HG03439 (cell line): Measurements from ENCODE around the gene SPC24.
A peak's percentile ranks its signal among the peaks of the same experiment; 100 is the strongest.

Experiments
- ATAC-seq: cut with Tn5 transposase; IDR thresholded peaks from one replicate; pipeline ENCODE4 v1.9.1; 2021; ENCODE audit warnings: mild to moderate bottlenecking, moderate library complexity; ENCODE audit not compliant: unreplicated experiment

SPC24 gene, protein sequence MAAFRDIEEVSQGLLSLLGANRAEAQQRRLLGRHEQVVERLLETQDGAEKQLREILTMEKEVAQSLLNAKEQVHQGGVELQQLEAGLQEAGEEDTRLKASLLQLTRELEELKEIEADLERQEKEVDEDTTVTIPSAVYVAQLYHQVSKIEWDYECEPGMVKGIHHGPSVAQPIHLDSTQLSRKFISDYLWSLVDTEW

DNA sequence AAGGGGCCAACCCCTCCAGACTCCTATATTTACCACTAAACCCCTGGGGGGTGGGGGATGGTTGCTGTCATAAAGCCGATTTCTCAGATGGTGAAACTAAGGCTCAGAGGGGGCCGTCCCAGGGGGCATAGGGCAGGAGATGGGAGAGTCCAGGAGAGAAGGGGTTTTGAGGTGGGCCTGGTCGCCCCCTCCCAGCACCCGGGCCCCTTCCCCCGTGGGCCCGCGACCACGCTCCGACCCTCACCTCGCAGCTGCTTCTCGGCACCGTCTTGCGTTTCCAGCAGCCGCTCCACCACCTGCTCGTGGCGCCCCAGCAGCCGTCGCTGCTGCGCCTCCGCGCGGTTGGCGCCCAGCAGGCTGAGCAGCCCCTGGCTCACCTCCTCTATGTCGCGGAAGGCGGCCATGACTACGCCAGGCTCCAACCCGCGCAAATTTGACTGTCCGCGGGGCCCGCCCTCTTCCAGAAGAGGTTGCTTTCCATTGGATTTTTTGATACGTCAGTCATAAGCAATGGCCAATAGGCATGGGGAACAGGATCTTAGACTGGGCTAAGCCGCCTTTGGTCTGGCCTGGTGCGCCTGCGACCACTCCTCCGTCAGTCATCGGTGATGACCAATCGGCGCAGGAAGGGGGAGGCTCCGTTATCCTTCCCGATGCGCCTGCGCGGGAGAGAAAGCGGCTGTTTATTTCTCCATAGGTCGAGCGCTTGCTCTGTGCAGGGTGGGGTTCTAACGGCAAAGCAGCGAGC, at the start of gene SPC24:
Gene SPC24, minus strand, starts transcription at position 410 of the 748 bp plus-strand sequence. Its CDS starts 6 bp downstream, at position 404.
- ATAC-seq, result peak; percentile 97

GRCh38 chr19:11204943-11205349, 49.4 kb upstream of the SPC24 start:
- no peak for ATAC-seq

- ATAC-seq, result no peak
These were observed 48.6 kb upstream of the SPC24 start for GRCh38 chr19:11204076-11204602.

DNA sequence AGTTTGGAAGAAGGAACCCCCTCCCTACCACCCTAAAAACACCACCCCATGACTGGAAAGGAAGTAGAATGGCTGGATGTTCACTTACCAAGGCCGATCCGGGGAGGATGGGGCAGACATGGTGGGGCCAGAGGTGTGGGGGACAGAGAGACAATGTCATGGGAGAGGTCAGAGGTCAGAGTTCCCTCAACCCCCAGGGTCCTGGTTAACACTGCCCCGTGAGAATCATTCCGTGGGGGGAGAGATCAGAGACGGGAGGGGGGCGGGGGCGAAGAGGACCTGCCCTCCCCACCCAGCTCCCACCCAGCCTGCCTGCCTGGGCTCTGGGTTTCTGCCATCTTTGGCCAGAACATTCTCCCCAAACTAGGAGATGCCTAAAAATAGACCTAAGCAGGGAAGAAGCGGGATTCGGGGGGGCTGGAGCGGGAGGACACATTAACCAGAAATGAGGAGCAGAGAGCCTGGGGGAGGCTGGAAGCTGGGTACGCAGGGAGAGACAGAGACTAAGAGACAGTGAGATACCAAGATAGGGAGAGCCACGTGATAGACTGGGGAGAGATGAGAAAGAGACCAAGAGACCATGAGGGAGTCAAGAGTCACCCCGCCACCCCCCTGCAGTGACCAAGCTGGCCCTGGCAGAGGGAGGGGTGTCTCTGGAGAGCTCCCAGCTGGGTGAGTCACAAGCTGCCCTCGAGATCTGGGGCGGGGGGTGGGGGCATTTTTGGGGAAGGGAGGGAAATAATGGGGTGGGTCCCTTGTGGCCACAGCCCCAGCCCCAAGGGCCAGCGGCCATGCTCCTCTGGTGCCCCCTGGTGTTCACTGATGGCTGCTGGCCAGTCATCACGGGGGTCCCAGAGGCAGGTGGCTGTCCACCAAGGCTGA, 47.9 kb upstream of the SPC24 start:
- ATAC-seq, result no peak

GRCh38 chr19:11202488-11203193, 47.1 kb upstream of the SPC24 start:
- ATAC-seq, result no peak

GRCh38 chr19:11201791-11202190, 46.2 kb upstream of the SPC24 start:
- no peak for ATAC-seq

DNA sequence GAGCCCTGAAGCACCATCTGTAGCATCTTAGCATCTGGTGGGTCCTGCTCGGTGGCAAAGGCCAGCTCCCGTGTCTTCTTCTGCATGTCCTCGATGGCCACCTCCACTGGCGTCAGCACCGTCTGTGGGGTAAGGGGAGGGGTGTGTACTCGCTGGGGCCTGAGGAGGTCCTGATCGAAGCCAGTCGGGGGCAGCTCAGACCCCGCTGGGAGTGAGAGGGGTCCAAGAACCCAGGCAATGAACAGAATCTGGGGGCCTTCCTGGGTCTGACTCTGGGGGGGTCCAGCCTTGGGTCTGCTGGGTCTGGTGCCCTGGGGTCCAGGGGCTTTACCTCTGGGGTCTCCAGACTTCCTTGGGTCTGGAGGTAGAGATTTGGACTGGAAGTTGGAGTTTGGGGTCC, 45.3 kb upstream of the SPC24 start:
- ATAC-seq, result no peak

DNA sequence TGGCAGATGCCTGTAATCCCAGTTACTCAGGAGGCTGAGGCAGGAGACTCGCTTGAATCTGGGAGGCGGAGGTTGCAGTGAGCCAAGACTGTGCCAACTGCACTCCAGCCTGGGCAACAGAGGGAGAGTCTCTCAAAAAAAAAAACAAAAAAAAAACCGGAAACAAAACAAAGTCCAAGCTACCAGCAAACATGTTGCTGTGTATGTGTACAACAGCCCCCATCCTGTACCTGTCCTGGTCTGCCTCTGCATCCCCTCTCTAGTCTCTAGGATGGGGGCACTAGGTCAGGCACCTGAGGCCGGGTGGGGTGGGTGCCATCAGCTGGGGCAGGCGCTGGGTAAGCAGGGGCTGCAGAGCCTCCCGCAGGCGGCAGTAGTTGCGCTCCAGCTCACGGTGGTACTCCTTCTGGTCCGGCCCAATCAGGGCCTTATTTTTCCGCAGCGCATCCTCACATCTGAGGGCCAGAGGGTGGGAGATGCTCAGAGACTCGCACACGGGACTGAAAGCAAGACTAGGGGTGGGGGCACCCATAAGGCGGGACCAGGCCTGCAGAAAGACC, 44.5 kb upstream of the SPC24 start:
- ATAC-seq, result no peak

DNA sequence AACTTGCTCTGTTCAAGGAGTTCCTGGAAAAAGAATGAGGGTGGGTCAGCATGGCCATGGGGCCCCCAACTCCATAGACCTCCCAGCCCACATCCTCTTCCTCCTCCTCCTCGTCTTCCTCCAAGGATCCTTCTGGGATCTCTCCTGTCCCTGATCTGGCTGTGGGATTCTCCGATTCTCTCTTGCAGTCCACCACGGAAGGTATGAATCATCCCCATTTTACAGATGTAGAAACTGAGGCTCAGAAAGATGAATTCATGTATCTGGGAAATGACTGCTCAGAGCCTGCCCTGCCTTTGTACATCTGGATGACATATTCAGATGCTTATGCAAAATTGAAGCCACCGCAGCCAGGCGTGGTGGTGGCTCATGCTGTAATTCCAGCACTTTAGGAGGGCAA, 43.9 kb upstream of the SPC24 start:
- no peak for ATAC-seq

GRCh38 chr19:11198769-11199424, 43.3 kb upstream of the SPC24 start:
- no peak for ATAC-seq

- no peak for ATAC-seq
These were observed 42.6 kb upstream of the SPC24 start for GRCh38 chr19:11198175-11198534.

DNA sequence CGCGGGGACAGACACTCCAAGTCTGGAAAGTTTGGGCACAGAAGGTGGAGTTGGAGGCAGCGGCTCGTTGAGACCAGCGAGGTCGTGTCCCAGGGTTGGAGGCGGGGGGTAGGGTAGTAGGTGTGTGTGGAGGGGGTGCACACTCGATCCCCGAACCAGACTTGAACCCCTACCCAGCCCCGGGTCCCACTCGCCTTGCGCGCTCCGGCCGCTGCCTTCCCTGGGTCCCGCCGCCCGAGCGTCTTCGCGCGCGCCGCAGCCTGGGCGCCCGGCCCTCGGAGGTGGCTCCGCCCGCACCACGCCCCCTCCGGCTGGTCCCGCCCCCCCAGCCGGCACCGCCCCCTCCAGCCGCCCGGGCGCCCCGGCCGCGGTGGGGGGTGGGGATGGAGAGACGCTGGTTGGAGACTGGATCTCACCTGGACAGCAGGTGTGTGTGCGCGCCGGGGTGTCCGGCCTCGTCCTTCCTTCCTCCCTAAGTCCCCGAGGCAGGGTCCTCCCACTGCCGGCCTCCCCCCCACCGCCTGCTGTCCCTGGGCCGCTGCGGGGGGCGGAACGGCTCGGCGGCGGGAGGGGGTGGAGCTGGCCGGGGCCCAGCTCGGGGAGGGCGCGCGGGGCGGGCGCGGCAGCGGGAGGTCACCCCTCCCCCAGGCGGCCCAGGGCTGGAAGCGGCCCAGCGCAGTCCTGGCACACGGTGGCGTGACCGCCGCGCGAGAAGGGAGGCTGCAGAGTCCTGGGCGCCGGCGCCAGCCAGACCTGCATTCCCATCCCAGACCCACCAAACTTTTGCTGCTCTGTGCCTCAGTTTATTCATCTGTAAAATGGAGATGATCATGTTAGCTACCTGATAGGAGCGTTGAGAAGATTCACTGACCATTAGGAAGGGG, 42.0 kb upstream of the SPC24 start, which contains the start of gene KANK2:
Gene KANK2, minus strand, starts transcription at position 255 of the 884 bp plus-strand sequence. CDS start 3,034 bp downstream, outside the sequence.
- peak; percentile 73 for ATAC-seq

DNA sequence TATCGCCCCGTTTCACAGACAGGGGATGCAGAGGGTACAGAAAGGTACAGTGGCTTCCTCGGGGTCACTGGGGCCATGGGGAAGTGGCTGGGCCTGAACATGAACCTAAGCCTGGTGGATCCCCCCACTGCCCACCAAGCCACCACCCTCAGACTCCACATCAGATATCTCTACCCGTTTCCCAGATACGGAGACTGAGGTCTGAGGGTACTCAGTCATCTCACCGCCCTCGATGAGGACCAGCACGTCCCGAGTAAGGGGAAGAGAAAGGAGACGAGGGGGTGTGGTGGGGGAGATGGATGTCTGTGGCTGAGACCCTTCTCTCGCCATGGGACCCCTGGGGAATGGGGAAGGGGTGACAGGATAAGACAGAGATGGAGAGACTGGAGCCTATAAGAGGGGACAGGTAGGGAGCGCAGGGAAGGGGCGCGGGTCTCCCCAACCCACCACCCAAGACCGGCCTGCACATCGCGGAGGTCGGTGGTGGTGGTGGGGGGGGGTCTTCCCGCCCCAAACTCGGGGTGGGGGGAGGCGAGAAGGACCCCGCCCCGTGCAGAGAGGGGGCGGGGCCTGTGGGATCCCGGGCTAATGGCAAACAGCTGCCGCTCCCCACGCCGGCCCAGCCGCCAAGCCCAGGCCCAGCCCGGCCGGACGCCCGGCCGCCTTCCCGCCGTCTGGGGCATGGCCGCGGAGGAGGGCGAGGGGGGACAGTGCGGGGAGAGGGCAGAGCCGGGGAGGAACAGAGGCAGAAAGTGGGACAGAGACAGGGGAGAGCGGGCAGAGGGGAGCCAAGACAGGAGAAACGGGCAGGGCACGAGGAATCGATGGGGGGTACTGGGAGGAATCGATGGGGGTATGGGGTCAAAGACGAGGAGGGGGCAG, 41.1 kb upstream of the SPC24 start:
- ATAC-seq, result no peak

DNA sequence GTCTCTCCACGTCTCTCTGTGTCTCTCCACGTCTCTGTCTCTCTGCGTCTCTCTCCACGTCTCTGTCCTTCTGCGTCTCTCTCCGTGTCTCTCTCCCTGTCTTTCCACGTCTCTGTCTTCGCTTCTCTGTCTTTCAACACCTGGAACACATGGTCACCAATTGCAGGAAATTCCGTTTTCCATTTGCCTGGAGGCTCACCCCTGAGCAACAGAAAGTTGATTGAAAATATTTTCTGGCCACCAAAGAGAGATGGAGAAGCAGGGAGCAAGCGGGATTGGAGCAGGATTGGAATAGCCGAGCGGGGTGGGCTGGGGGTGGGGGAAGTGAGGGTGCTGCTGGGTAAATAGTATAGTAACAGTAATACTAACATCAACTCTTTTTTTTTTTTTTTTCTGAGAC, 40.1 kb upstream of the SPC24 start:
- ATAC-seq, result no peak

GRCh38 chr19:11194656-11195558, 39.3 kb upstream of the SPC24 start:
- no peak for ATAC-seq

- no peak for ATAC-seq
These were observed 38.6 kb upstream of the SPC24 start for GRCh38 chr19:11194173-11194572.
